Activated T-cell treated with anti-CD3 and anti-CD28 coated beads, Interleukin-2, amount 50 U/mL, for 72 hours (primary cell): Measurements from ENCODE around the gene ANKRD60. TPM values are rescaled to one million over a fixed set of nuclear protein-coding genes. Genes with fewer than 3 reads are reported as not detected.
A peak's percentile ranks its signal among the peaks of the same experiment; 100 is the strongest.

ENCODE experiments used
- ATAC-seq, 2 donors: fragments of 150-1000 bp; cut with Tn5 transposase; replicated peaks in 1 of 2; 2 replicates each; pipeline ENCODE4 v1.10.0; 2021; ENCODE audit warnings: moderate library complexity in 2 of 2, mild to moderate bottlenecking in 1 of 2
- DNase-seq, 2 donors: peaks; one replicate each; pipeline ENCODE4 v3.0.0; 2021 to 2022; ENCODE audit warnings: mixed read lengths in 1 of 2
- H3K27ac Mint-ChIP-seq: one replicate; pipeline ENCODE4 v1.8.0; 2022; ENCODE audit warnings: mild to moderate bottlenecking, moderate library complexity, mixed read lengths
- H3K27me3 Mint-ChIP-seq: one replicate; pipeline ENCODE4 v1.8.0; 2022; ENCODE audit warnings: low read depth, mixed read lengths
- H3K36me3 Mint-ChIP-seq, 2 donors: one replicate each; pipeline ENCODE4 v1.8.0; 2022; ENCODE audit warnings: mixed read lengths in 2 of 2, mild to moderate bottlenecking in 1 of 2; ENCODE audit not compliant: insufficient read depth in 2 of 2
- H3K4me1 Mint-ChIP-seq: one replicate; pipeline ENCODE4 v1.8.0; 2022; ENCODE audit warnings: low read depth, mixed read lengths
- H3K4me3 Mint-ChIP-seq, 2 donors: one replicate each; pipeline ENCODE4 v1.8.0; 2022; ENCODE audit warnings: mild to moderate bottlenecking in 2 of 2, mixed read lengths in 2 of 2, moderate library complexity in 2 of 2
- H3K9me3 Mint-ChIP-seq, 2 donors: one replicate each; pipeline ENCODE4 v1.8.0; 2022; ENCODE audit warnings: mixed read lengths in 2 of 2
- total RNA-seq, 2 donors: library from RNA; stranded (reverse); gene quantifications; one replicate each; pipeline ENCODE4 v1.2.3, GENCODE V29; 2022

Gene ANKRD60
- total RNA-seq, 2 donors from 2014 or later = not detected

DNA sequence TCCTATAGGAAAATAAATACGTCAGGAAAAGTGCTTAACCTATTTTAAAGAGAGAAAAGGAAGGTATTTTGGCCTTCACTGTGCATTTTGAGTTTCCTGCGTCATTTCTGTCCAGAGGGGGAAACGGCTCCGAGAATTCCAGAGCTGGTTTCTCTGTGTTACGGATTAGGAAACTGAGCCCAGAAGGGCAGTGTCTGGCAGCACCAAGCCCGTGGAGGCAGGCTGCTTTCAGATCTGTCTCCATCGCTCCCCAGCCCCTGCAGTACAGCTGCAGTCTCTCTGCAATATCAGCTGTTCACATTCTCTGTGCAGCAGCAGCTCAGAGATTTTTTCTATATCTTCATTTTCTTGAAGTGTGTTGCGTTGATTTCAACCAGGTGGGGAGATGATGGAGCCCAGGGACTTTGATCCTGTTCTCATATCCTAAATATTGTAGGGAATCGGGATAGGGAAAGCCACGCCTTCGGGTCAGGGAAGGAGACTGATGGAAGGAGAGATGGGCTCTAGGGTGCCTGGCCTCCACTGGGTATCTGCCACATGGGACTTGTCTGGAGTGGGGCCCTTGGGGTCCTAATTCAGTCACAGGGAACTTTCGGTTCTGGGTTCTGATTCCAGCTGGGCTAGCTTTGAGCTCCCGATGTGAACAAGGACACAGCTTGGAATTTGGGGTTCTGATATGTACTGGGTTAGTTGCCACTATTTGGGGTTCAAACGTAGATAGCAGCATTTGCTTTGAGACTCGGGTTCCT, 2.8 kb downstream of the ANKRD60 start:
- DNase-seq = no peak
- Mint-ChIP-seq H3K4me3 (no peak overlapping the region), H3K27ac (no peak overlapping the region)

DNA sequence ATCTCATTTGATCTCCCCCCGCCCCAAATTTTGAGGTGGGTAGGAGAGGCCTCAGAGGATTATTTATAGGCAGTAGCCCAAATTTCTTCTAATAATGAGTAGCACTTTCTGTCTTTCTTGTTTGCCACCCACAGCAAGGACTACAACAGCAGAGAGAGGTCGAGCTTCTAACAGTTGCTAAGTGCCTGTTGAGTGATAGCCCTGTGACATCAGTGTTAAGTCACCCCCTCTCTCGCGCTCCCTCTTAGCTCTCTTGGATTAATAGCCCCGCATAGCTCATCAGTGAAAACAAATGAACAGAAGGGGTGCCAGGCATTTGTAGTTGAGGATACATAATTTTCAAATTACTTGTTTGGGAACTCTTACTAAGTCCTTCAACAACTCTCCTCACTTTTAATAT, 3.5 kb downstream of the ANKRD60 start:
- peaks cover 80% of the 10 kb centered on the region for H3K27me3 Mint-ChIP-seq

More for the DNA sequence above, 2.8 kb downstream of the ANKRD60 start:
- no peaks in the 10 kb centered on the region for H3K9me3 Mint-ChIP-seq
- ATAC-seq = no peak
- peaks cover 42% of the 10 kb centered on the region for H3K4me1 Mint-ChIP-seq
- H3K27me3 Mint-ChIP-seq = peaks cover 80% of the 10 kb centered on the region
- H3K36me3 Mint-ChIP-seq = peaks cover 0 to 9% of the 10 kb centered on the region in 2 donors

DNA sequence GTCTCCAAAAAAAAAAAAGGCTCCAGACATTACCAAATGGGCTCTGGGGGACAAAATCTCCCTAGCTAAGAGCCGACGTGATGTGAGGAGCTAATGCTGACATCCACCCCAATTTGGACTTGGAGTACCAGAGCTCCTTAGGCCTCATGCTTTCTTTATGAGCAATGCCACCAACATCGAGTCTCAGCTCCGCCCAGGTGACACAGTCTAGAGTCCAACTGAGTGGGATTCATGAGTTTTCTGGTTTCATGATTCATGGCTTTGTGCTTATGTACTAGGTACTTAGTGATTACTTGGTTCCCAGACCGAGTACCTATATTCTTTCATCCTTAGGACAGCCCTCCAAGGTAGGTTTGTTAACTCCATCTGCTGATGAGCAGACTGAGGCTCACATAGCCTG, 4.4 kb downstream of the ANKRD60 start:
- Mint-ChIP-seq H3K4me1 (peaks cover 36% of the 10 kb centered on the region), H3K9me3 (peaks cover under 1 to 2% of the 10 kb centered on the region in 2 donors), H3K4me3 (peak overlapping the region; percentile 8 to 26), H3K27me3 (peaks cover 80% of the 10 kb centered on the region), H3K36me3 (peaks cover 3 to 11% of the 10 kb centered on the region in 2 donors), H3K27ac (no peak overlapping the region)
- ATAC-seq (peak; percentile 83 to 85), DNase-seq (peak; percentile 63 to 73)

More for the DNA sequence above, 3.5 kb downstream of the ANKRD60 start:
- Mint-ChIP-seq H3K9me3 (no peaks in the 10 kb centered on the region), H3K27ac (no peak overlapping the region), H3K4me1 (peaks cover 42% of the 10 kb centered on the region), H3K36me3 (peaks cover 3 to 6% of the 10 kb centered on the region in 2 donors), H3K4me3 (no peak overlapping the region)
- no peak for ATAC-seq
- DNase-seq = no peak

DNA sequence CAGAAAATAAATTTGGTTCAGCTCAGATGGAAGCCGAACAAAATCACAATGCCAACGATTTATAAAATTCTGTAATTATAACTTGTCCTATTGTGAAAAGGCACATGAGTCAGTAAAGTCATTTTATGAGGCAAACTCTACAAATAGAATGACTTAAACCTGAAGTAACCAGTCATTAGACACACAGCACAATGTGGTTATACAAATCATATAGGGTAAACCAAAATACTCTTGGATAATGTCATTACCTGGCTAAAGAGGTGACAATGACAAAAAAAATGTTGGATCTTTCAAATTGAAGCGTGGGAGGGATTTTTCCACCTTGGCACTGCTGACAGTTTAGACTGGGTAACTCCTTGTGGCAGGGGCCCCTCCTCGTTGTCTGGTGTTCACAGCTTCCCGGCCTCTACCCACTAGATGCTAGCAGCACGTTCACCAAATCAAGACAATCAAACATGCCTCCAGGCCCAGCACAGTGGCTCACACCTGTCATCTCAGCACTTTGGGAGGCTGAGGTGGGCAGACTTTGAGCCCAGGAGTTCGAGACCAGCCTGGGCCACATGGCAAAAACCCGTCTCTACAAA, 5.0 kb downstream of the ANKRD60 start:
- Mint-ChIP-seq H3K36me3 (peaks cover 7 to 13% of the 10 kb centered on the region in 2 donors), H3K27ac (no peak overlapping the region), H3K4me1 (peaks cover 30% of the 10 kb centered on the region), H3K27me3 (peaks cover 82% of the 10 kb centered on the region), H3K9me3 (peaks cover 3 to 7% of the 10 kb centered on the region in 2 donors), H3K4me3 (peak overlapping the region; percentile 8 to 26)
- DNase-seq (peak; percentile 49 to 52), ATAC-seq (peak; percentile 68 to 74)

DNA sequence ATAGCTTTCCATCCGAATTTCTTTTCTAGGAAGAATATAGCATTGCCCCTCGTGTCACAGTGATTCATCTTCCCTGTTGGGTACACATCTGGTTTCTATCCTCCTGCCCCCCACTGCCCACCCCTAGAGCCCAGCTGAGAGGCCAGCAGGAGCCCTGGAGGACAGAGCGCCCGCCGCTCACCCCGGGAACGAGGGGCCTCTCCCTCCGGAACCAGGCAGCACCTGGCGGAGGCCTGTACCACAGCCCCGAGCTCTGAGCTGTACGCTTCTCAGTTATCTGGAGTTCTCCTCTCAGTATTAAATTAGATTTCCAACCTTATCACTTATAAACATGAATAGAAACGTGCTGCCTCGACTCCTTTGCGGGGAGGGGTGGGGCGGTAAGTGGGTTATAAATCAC, 6.0 kb downstream of the ANKRD60 start:
- no peak overlapping the region for H3K4me3 Mint-ChIP-seq
- peaks cover 3 to 8% of the 10 kb centered on the region in 2 donors for H3K9me3 Mint-ChIP-seq
- H3K4me1 Mint-ChIP-seq = peaks cover 30% of the 10 kb centered on the region
- peaks cover 83% of the 10 kb centered on the region for H3K27me3 Mint-ChIP-seq
- H3K27ac Mint-ChIP-seq = no peak overlapping the region
- no peak for DNase-seq
- no peak for ATAC-seq
- peaks cover 7 to 13% of the 10 kb centered on the region in 2 donors for H3K36me3 Mint-ChIP-seq

DNA sequence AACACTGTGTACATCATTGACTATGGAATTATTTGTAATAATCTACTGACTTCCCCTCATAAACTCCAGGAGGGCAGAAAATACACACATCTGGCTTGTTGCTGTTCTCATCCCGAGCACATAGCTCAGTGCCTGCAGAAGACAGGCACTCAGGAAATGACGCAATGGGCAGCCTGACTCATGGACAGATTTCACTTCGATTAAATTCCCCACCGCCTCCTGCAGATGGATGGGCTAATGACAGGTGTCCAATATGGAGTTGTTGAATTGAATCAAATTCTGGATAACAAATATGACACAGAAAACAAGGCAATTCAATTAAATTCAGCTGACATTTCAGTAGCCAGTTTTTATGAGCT, 9.1 kb downstream of the ANKRD60 start:
- Mint-ChIP-seq H3K4me3 (no peak overlapping the region), H3K9me3 (peaks cover 3 to 8% of the 10 kb centered on the region in 2 donors), H3K27ac (no peak overlapping the region), H3K27me3 (peaks cover 75% of the 10 kb centered on the region), H3K4me1 (peaks cover 17% of the 10 kb centered on the region), H3K36me3 (peaks cover 7 to 9% of the 10 kb centered on the region in 2 donors)
- ATAC-seq (no peak), DNase-seq (no peak)

DNA sequence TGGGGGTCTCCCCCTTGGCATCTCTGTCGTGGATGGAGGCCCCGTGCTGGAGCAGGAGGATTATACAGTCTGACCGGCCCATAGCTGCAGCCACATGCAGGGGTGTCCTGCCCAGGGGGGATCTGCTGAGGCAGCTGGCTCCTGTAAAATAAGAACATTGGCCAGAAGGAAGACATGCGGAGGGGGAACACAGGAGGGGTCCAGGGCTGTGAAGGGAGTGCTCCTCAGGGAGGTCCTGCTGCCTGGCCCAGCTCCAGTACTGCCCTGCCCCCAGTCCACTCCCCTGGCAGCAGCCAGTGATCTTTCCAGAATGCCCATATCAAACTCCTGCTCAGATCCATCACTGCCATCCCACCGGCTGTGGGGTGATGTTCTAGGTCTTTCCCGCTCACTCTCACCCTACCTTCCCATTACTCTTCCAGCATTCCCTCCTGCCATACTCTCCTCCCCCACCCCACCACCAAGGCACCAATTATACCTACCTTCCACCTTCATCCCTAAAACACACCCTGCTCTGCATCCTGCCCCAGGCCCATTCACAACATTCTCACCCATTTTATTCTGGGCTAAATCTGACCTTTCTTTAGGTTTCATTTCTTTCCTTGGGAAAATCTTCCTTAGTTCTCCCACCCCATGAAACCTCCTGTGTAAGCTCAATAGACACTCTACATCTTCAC, 9.7 kb downstream of the ANKRD60 start:
- peaks cover 12% of the 10 kb centered on the region for H3K4me1 Mint-ChIP-seq
- H3K36me3 Mint-ChIP-seq = peaks cover 7 to 9% of the 10 kb centered on the region in 2 donors
- peaks cover 3 to 8% of the 10 kb centered on the region in 2 donors for H3K9me3 Mint-ChIP-seq
- H3K4me3 Mint-ChIP-seq = no peak overlapping the region
- H3K27me3 Mint-ChIP-seq = peaks cover 75% of the 10 kb centered on the region
- no peak overlapping the region for H3K27ac Mint-ChIP-seq
- ATAC-seq = no peak
- no peak for DNase-seq

DNA sequence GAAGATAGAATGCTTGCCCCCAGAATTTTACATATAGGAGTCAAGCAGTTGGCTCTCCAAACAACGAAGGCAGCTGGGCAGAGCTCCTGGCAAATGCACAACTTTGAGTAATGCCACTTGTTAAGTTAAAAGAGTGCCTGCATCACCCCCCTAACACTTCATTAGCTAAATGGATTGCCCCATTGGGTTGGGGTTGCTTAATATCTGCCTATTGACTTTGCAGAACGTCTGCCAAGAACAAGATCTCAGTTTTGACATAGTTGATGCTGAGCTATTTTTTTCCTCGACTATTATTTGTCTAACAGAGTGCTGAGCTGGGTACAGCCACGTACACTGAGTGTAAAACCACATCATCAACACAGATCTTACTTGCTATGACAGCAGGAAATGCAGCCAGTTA, 12.1 kb downstream of the ANKRD60 start:
- no peak for ATAC-seq
- peaks cover 7 to 9% of the 10 kb centered on the region in 2 donors for H3K36me3 Mint-ChIP-seq
- no peak for DNase-seq
- peaks cover 3 to 8% of the 10 kb centered on the region in 2 donors for H3K9me3 Mint-ChIP-seq
- H3K4me3 Mint-ChIP-seq = no peak overlapping the region
- no peak overlapping the region for H3K27ac Mint-ChIP-seq
- no peaks in the 10 kb centered on the region for H3K4me1 Mint-ChIP-seq
- peaks cover 64% of the 10 kb centered on the region for H3K27me3 Mint-ChIP-seq

DNA sequence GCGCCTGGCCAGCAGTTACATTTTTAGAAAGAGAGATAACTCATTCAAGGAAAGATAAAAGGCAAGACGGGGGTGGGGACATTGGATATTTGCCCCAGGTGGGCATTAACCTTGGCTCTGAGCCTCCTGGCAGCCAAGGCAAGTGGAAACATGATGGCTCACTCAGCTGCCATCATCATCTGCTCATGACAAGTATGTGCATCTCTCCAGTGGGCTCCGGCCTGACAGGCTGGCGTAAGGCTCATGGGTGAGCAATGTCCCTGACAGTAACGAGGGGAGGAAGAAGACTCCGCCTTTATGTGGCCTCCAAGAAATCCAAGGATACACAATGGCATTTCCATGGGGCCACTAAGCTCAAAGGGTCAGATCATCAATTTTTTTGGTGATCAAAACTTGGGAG, 13.3 kb downstream of the ANKRD60 start:
- H3K4me3 Mint-ChIP-seq = no peak overlapping the region
- peaks cover 63% of the 10 kb centered on the region for H3K27me3 Mint-ChIP-seq
- H3K36me3 Mint-ChIP-seq = peaks cover 4 to 9% of the 10 kb centered on the region in 2 donors
- H3K27ac Mint-ChIP-seq = no peak overlapping the region
- no peak for DNase-seq
- peaks cover under 1% of the 10 kb centered on the region for H3K4me1 Mint-ChIP-seq
- no peak for ATAC-seq
- H3K9me3 Mint-ChIP-seq = peaks cover 3 to 8% of the 10 kb centered on the region in 2 donors

DNA sequence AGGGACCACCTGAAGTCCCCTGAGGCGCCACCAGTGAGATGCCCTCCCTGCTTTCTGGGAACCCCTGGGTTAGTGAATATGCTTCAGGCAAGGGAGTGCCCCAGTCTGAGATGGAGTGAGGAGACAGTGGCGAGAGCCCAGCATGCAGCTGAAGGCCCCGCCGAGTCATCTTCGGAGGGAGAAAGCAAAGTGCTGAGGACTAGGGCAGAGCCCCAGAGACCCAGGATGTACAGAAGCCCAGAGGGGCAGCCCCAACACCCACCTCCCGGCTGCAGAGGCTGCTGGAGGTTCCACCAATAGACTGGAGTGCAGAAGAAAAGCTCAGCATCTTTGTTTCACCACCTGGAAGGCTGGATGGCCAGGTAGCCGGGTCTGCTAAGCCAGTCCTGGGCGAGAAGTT, 14.1 kb downstream of the ANKRD60 start:
- DNase-seq (no peak), ATAC-seq (no peak)
- Mint-ChIP-seq H3K27ac (no peak overlapping the region), H3K4me1 (peaks cover 8% of the 10 kb centered on the region), H3K27me3 (peaks cover 55% of the 10 kb centered on the region), H3K36me3 (peaks cover 4 to 6% of the 10 kb centered on the region in 2 donors), H3K4me3 (no peak overlapping the region), H3K9me3 (peaks cover 3 to 8% of the 10 kb centered on the region in 2 donors)

DNA sequence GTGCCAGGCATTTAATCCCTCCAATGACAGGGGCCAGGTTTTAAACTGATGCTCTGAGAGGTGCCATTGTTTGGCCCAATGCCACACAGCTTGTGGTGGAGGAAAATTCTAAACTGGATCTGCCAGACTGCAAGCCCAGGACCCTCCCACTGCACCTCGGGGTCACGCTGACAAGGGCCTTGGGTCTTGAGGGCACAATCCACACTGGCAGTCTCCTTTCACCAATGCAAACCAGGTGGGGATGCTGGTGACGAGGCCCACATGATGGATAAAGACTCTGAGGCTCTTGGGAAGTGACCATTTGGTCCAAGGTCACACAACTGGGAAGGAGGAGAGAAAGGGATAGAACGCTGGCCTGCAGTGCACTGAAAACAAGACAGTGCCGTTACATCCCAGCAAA, 14.7 kb downstream of the ANKRD60 start:
- H3K4me3 Mint-ChIP-seq = no peak overlapping the region
- peaks cover 0 to 3% of the 10 kb centered on the region in 2 donors for H3K9me3 Mint-ChIP-seq
- peaks cover 8% of the 10 kb centered on the region for H3K4me1 Mint-ChIP-seq
- no peak for DNase-seq
- ATAC-seq = no peak
- H3K27ac Mint-ChIP-seq = no peak overlapping the region
- H3K36me3 Mint-ChIP-seq = no peaks in the 10 kb centered on the region
- peaks cover 49% of the 10 kb centered on the region for H3K27me3 Mint-ChIP-seq

DNA sequence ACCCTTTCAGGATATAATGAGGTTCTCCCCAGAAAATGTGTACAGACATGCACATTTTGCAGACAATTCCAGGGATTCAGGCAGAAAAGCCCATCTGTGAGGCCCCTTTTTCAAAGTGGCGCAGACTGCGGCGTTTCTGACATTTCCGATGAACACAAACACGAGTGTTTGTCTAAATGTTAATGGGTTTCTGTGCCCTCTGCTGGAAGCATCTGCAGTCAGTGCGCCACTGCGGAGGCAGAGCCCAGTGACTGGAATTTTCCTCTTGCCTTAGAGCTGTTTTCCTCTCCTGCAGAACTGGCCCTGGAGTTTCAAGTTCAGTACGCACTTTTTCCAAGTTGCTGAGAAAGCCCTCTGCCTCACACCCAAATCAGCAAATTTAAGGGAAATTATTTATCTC, 15.3 kb downstream of the ANKRD60 start:
- ATAC-seq (no peak), DNase-seq (no peak)
- H3K27ac Mint-ChIP-seq = no peak overlapping the region
- no peak overlapping the region for H3K4me3 Mint-ChIP-seq
- H3K9me3 Mint-ChIP-seq = no peaks in the 10 kb centered on the region
- H3K36me3 Mint-ChIP-seq = no peaks in the 10 kb centered on the region
- peaks cover 43% of the 10 kb centered on the region for H3K27me3 Mint-ChIP-seq
- H3K4me1 Mint-ChIP-seq = peaks cover 8% of the 10 kb centered on the region

DNA sequence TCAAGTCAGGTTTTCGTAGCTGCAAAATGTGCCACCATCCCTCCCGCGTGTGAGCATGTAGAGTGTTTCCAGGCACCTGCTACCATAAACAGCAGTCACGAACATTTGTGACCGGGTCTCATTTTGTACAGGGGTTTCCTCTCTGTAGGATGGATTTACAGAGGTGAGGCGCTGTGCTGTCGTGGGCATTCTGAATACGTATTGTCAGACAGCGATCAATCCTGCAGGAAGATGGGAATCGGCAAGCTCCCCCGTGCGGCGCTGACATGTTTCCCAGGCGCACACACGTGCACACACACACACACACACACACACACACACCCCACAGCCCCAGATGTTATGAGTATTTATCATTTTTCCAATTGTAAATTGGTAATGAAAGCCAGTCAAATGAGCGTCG, 15.8 kb downstream of the ANKRD60 start:
- no peak for DNase-seq
- Mint-ChIP-seq H3K27ac (no peak overlapping the region), H3K36me3 (no peaks in the 10 kb centered on the region)

More for the DNA sequence above, 15.8 kb downstream of the ANKRD60 start:
- no peak for ATAC-seq
- H3K27me3 Mint-ChIP-seq = peaks cover 39% of the 10 kb centered on the region
- H3K9me3 Mint-ChIP-seq = no peaks in the 10 kb centered on the region
- peaks cover 8% of the 10 kb centered on the region for H3K4me1 Mint-ChIP-seq
- H3K4me3 Mint-ChIP-seq = no peak overlapping the region
